ENCODE data around the gene TUBB8.
"Not testable (repeated sequence)": the region's sequence is repeated elsewhere in the genome, so short reads cannot be mapped to it uniquely, and the experiment has no call there.

Gene TUBB8

DNA sequence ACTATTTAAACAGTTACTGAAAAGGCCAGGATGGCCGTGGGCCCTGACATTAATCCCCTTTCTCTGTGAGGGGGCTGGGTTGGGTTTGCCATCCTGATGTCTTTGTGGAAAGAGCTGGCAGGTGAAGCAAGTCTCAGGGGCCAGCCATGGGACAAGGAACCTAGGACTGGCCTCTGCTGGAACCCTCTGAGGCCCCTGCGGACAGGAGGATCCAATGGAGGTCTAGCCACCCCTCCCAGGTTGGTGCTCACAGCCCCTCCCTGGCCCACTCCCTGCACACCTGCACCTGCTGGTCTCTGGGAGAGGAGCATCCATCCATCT lies 35.8 kb downstream of the TUBB8 start:
- not testable (repeated sequence) for DNase-seq

DNA sequence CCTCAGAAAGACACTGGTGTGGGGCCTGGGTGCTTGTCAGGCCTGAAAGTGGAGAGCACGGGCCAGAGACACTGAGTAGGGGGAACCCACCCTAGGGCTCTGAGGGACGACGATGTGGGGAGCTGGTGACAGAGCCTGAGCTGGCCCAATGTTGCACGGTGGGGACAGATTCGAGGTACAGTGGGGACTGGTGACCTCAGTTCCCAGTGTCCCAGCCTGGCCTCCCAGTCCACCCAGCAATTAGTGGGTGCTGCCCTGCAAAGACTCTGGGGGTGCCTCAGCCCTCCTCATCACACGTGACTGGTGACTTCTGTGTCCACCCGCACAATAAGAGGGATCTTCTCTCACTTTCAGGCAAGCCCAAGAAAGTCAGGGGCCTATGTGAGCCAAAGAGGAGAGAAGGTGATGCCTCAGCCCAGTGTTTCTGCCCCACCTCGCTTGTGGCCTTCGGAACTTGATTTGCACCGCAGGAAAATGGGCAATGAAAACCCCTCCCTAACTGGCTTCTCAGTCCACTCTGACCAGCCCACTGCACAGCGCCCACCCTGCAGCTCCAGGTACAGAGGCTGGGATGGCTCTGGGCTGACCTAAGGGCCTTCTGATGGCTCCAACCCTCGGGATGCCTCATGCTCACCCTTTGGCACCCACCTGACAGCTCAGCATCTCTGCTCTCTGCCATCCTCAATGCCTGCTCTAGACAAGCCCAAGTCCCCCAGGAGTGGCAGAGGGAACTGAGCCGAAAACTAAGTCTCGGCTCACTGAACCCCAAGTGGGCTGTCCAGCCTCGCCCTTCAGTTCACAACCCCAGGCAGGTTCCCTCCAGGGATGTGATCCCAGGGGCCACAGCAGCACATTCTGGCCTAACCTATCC lies 36.4 kb downstream of the TUBB8 start:
- DNase-seq: not testable (repeated sequence)

GRCh38 chr10:11260-11659 lies 37.8 kb downstream of the TUBB8 start:
- DNase-seq: not testable (repeated sequence)

DNA sequence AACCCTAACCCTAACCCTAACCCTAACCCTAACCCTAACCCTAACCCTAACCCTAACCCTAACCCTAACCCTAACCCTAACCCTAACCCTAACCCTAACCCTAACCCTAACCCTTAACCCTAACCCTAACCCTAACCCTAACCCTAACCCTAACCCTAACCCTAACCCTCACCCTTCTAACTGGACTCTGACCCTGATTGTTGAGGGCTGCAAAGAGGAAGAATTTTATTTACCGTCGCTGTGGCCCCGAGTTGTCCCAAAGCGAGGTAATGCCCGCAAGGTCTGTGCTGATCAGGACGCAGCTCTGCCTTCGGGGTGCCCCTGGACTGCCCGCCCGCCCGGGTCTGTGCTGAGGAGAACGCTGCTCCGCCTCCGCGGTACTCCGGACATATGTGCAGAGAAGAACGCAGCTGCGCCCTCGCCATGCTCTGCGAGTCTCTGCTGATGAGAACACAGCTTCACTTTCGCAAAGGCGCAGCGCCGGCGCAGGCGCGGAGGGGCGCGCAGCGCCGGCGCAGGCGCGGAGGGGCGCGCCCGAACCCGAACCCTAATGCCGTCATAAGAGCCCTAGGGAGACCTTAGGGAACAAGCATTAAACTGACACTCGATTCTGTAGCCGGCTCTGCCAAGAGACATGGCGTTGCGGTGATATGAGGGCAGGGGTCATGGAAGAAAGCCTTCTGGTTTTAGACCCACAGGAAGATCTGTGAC lies 38.7 kb downstream of the TUBB8 start:
- not testable (repeated sequence) for DNase-seq

All from CD4-positive, alpha-beta T cell treated with Interleukin-15 for 1 hour (primary cell).